Adipocyte (in vitro differentiated cells): Measurements from ENCODE around the gene USP16.
"Not testable (repeated sequence)": the region's sequence is repeated elsewhere in the genome, so short reads cannot be mapped to it uniquely, and the experiment has no call there.

Source experiments
- DNase-seq: peaks from one replicate; pipeline ENCODE4 v3.0.0-alpha.2; 2015; ENCODE audit warnings: low read depth
- H3K27me3 ChIP-seq: replicated peaks from 2 replicates; pipeline ENCODE4 v1.7.0; 2013; ENCODE audit warnings: mild to moderate bottlenecking, low read length, moderate library complexity; ENCODE audit not compliant: control insufficient read depth, insufficient read depth
- H3K36me3 ChIP-seq: 2 replicates; pipeline ENCODE4 v1.7.0; 2013; ENCODE audit warnings: low read length, mild to moderate bottlenecking, moderate library complexity; ENCODE audit not compliant: control insufficient read depth, insufficient read depth, severe bottlenecking
- H3K4me1 ChIP-seq: 2 replicates; pipeline ENCODE4 v1.7.0; 2013; ENCODE audit warnings: mild to moderate bottlenecking, low read length, moderate library complexity; ENCODE audit not compliant: control insufficient read depth, insufficient read depth
- H3K4me3 ChIP-seq: 2 replicates; pipeline ENCODE4 v1.7.0; 2013; ENCODE audit warnings: mild to moderate bottlenecking, low read length, moderate library complexity
- H3K9ac ChIP-seq: 2 replicates; pipeline ENCODE4 v1.7.0; 2013; ENCODE audit warnings: mild to moderate bottlenecking, low read length, moderate library complexity
- H3K9me3 ChIP-seq: 2 replicates; pipeline ENCODE4 v1.7.0; 2013; ENCODE audit warnings: mild to moderate bottlenecking, low read length, moderate library complexity; ENCODE audit not compliant: control insufficient read depth

Gene USP16

GRCh38 chr21:29074007-29074376 is 49.5 kb downstream of the USP16 start:
- no peak for DNase-seq
- peak overlapping the region; percentile 86 for H3K4me3 ChIP-seq
- peak overlapping the region; percentile 98 for H3K9ac ChIP-seq

GRCh38 chr21:29074783-29075182 is 50.3 kb downstream of the USP16 start:
- DNase-seq: no peak
- peaks cover 28% of the 10 kb centered on the region for H3K4me1 ChIP-seq
- H3K9ac ChIP-seq: no peak overlapping the region
- no peak overlapping the region for H3K4me3 ChIP-seq
- H3K9me3 ChIP-seq: no peaks in the 10 kb centered on the region
- no peaks in the 10 kb centered on the region for H3K27me3 ChIP-seq
- H3K36me3 ChIP-seq: peaks cover 2% of the 10 kb centered on the region

More at GRCh38 chr21:29074007-29074376, 49.5 kb downstream of the USP16 start:
- Histone ChIP-seq H3K9me3 (no peaks in the 10 kb centered on the region), H3K27me3 (no peaks in the 10 kb centered on the region), H3K4me1 (peaks cover 30% of the 10 kb centered on the region), H3K36me3 (peaks cover 10% of the 10 kb centered on the region)

- H3K27me3 ChIP-seq: no peaks in the 10 kb centered on the region
- peaks cover 20% of the 10 kb centered on the region for H3K4me1 ChIP-seq
- H3K36me3 ChIP-seq: no peaks in the 10 kb centered on the region
- H3K4me3 ChIP-seq: no peak overlapping the region
- no peak for DNase-seq
- H3K9ac ChIP-seq: no peak overlapping the region
- H3K9me3 ChIP-seq: no peaks in the 10 kb centered on the region
Observed at GRCh38 chr21:29075706-29076466, 51.4 kb downstream of the USP16 start.

DNA sequence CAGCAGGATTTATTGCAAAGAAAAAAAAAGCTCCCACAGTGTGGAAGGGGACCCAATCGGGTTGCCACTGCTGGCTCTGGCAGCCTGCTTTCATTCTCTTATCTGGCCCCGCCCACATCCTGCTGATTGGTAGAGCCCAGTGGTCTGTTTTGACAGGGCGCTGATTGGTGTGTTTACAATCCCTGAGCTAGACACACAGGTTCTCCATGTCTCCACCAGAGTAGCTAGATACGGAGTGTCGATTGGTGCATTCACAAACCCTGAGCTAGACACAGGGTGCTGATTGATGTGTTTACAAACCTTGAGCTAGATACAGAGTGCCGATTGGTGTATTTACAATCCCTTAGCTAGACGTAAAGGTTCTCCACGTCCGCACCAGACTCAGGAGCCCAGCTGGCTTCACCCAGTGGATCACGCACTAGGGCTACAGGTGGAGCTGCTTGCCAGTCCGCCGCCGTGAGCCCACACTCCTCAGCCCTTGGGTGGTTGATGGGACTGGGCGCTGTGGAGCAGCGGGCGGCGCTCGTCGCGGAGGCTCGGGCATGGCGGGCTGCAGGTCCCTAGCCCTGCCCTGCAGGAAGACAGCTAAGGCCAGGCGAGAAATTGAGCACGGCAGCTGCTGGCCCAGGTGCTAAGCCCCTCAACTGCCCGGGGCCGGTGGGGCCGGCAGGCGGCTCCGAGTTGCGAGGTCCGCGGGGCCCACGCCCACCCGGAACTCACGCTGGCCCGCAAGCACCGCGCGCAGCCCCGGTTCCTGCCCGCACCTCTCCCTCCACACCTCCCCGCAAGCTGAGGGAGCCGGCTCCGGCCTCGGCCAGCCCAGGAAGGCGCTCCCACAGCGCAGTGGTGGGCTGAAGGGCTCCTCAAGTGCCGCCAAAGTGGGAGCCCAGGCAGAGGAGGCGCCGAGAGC is 52.5 kb downstream of the USP16 start:
- not testable (repeated sequence) for H3K27me3 ChIP-seq, H3K36me3 ChIP-seq, H3K9me3 ChIP-seq, DNase-seq, H3K4me1 ChIP-seq
- peak overlapping the region; percentile 80 for H3K4me3 ChIP-seq
- peak overlapping the region; percentile 83 for H3K9ac ChIP-seq

DNA sequence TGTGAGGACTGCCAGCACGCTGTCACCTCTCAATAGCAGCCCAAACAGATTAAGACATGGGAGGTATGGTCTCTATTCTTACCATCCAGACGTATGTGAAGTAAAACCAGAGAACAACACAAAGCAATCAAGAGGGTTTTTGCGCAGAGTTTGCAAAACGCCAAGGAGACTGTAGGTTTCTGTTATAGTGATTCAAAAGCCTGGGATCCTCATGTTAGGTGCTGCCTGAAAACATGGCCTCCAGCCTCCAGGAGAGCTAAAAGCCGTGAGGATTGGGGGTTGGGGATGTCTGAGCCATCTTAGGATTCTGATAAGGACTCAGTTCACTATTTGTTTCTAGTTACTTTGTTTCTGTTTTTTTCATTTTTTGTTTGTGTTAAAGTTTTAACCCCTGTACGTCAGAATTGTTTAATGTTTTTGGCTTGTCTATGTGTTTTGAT is 53.2 kb downstream of the USP16 start:
- Histone ChIP-seq H3K36me3 (no peaks in the 10 kb centered on the region), H3K9ac (peak overlapping the region; percentile 83), H3K9me3 (no peaks in the 10 kb centered on the region), H3K4me3 (peak overlapping the region; percentile 80), H3K4me1 (peaks cover 5% of the 10 kb centered on the region), H3K27me3 (no peaks in the 10 kb centered on the region)
- no peak for DNase-seq

- H3K9ac ChIP-seq: no peak overlapping the region
- no peaks in the 10 kb centered on the region for H3K27me3 ChIP-seq
- no peaks in the 10 kb centered on the region for H3K9me3 ChIP-seq
- no peaks in the 10 kb centered on the region for H3K36me3 ChIP-seq
- DNase-seq: no peak
- no peak overlapping the region for H3K4me3 ChIP-seq
- peaks cover 5% of the 10 kb centered on the region for H3K4me1 ChIP-seq
Observed at GRCh38 chr21:29078869-29079767, 54.6 kb downstream of the USP16 start.

DNA sequence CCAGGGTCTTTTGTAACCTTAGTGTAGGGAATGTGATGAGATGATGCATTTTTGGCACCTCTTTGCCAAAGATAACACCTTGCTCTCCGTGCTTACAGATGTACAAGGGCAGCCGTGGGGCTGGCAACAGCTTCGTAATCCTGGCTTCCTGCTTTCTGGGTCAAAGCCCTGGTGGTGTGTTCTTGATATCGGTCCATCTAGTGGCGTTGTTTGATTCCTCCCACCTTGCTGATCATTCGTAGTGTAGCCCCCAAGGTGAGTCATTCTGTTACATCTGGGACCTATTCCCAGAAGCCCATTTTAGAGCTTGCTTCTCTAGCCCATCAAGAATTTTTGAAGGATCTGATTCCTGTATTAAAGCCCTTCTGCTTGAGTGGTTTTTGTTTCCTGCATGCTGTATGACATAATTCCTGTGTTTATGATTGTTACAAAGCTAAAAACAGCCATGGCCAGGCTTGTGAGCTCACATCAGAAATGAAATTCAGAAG is 56.0 kb downstream of the USP16 start:
- Histone ChIP-seq H3K4me1 (peaks cover 10% of the 10 kb centered on the region), H3K4me3 (no peak overlapping the region), H3K9me3 (no peaks in the 10 kb centered on the region), H3K27me3 (no peaks in the 10 kb centered on the region), H3K36me3 (no peaks in the 10 kb centered on the region), H3K9ac (no peak overlapping the region)
- no peak for DNase-seq

- Histone ChIP-seq H3K36me3 (no peaks in the 10 kb centered on the region), H3K4me3 (no peak overlapping the region), H3K9me3 (no peaks in the 10 kb centered on the region), H3K4me1 (peaks cover 10% of the 10 kb centered on the region), H3K27me3 (no peaks in the 10 kb centered on the region), H3K9ac (no peak overlapping the region)
- DNase-seq: no peak
Observed at GRCh38 chr21:29082046-29082815, 57.8 kb downstream of the USP16 start.

- Histone ChIP-seq H3K4me3 (no peak overlapping the region), H3K4me1 (peaks cover 5% of the 10 kb centered on the region), H3K9me3 (no peaks in the 10 kb centered on the region), H3K9ac (no peak overlapping the region), H3K36me3 (no peaks in the 10 kb centered on the region), H3K27me3 (no peaks in the 10 kb centered on the region)
- no peak for DNase-seq
Observed at GRCh38 chr21:29083306-29083705, 58.8 kb downstream of the USP16 start.

GRCh38 chr21:29084372-29084771 is 59.9 kb downstream of the USP16 start:
- Histone ChIP-seq H3K4me3 (no peak overlapping the region), H3K9ac (no peak overlapping the region), H3K36me3 (no peaks in the 10 kb centered on the region), H3K4me1 (peaks cover 5% of the 10 kb centered on the region), H3K9me3 (no peaks in the 10 kb centered on the region), H3K27me3 (no peaks in the 10 kb centered on the region)
- no peak for DNase-seq
